Naive thymus-derived CD4-positive, alpha-beta T cell (primary cell): ENCODE measurements around the gene MANSC4. TPM values are rescaled to one million over a fixed set of nuclear protein-coding genes. Genes with fewer than 3 reads are reported as not detected.
"Not testable (repeated sequence)": the region's sequence is repeated elsewhere in the genome, so short reads cannot be mapped to it uniquely, and the experiment has no call there.

Experiments
- ATAC-seq: fragments of 150-1000 bp; cut with Tn5 transposase; 2 replicates; pipeline ENCODE4 v1.10.0; 2021; ENCODE audit warnings: mild to moderate bottlenecking, moderate library complexity
- CTCF ChIA-PET: fragments of 350-600 bp; sonication (Branson Sonifier 250); formaldehyde crosslinking; loops from one replicate; lab custom pipeline; 2021; ENCODE audit warnings: antibody characterized with exemption; lab: Charles Lee
- POLR2A ChIA-PET: fragments of 350-600 bp; sonication (Branson Sonifier 250); formaldehyde crosslinking; loops from one replicate; lab custom pipeline; 2021; ENCODE audit warnings: antibody characterized with exemption, inconsistent platforms; lab: Charles Lee
- DNase-seq, 9 donors: peaks; one replicate each; pipeline versions ENCODE4 v3.0.0 to v3.0.0-alpha.2; 2020 to 2022; ENCODE audit warnings: mixed read lengths in 1 of 9
- H3K27ac ChIP-seq: one replicate; pipeline ENCODE4 v1.7.0; 2013; ENCODE audit warnings: mild to moderate bottlenecking, low read depth, low read length, moderate library complexity
- H3K27me3 ChIP-seq, 2 donors: one replicate each; pipeline ENCODE4 v1.7.0; 2013; ENCODE audit warnings: low read length in 2 of 2, mild to moderate bottlenecking in 2 of 2, moderate library complexity in 2 of 2; ENCODE audit not compliant: control insufficient read depth in 2 of 2, insufficient read depth in 2 of 2
- H3K36me3 ChIP-seq, 3 experiments: 1 replicate in 2 of 3; 2 replicates in 1 of 3; pipeline ENCODE4 v1.7.0; 2013; ENCODE audit warnings: low read length in 3 of 3, mild to moderate bottlenecking in 3 of 3, moderate library complexity in 1 of 3; ENCODE audit not compliant: insufficient read depth in 3 of 3, control insufficient read depth in 2 of 3
- H3K4me1 ChIP-seq, 2 donors: one replicate each; pipeline ENCODE4 v1.7.0; 2013; ENCODE audit warnings: low read length in 2 of 2, mild to moderate bottlenecking in 2 of 2, moderate library complexity in 1 of 2; ENCODE audit not compliant: control insufficient read depth in 2 of 2, insufficient read depth in 2 of 2
- H3K4me3 ChIP-seq: 2 replicates; pipeline ENCODE4 v1.7.0; 2013; ENCODE audit warnings: mild to moderate bottlenecking, low read length
- H3K9me3 ChIP-seq, 3 experiments: 1 replicate in 2 of 3; 2 replicates in 1 of 3; pipeline ENCODE4 v1.7.0; 2013; ENCODE audit warnings: low read length in 3 of 3; ENCODE audit not compliant: control insufficient read depth in 2 of 3
- H3K27ac Mint-ChIP-seq, 9 donors: one replicate each; pipeline ENCODE4 v1.8.0; 2020 to 2022; ENCODE audit warnings: mixed read lengths in 9 of 9, mild to moderate bottlenecking in 8 of 9, moderate library complexity in 5 of 9, inconsistent platforms in 2 of 9
- H3K27me3 Mint-ChIP-seq, 5 donors: one replicate each; pipeline ENCODE4 v1.8.0; 2021 to 2022; ENCODE audit warnings: mixed read lengths in 5 of 5, mild to moderate bottlenecking in 1 of 5
- H3K36me3 Mint-ChIP-seq, 5 donors: one replicate each; pipeline ENCODE4 v1.8.0; 2020 to 2022; ENCODE audit warnings: mixed read lengths in 5 of 5, mild to moderate bottlenecking in 3 of 5, inconsistent platforms in 1 of 5
- H3K4me1 Mint-ChIP-seq, 7 donors: one replicate each; pipeline ENCODE4 v1.8.0; 2020 to 2022; ENCODE audit warnings: mixed read lengths in 7 of 7, mild to moderate bottlenecking in 3 of 7, inconsistent platforms in 1 of 7
- H3K4me3 Mint-ChIP-seq, 10 donors: one replicate each; pipeline ENCODE4 v1.8.0; 2020 to 2022; ENCODE audit warnings: mild to moderate bottlenecking in 10 of 10, mixed read lengths in 10 of 10, moderate library complexity in 6 of 10, inconsistent platforms in 2 of 10
- H3K9me3 Mint-ChIP-seq, 11 donors: one replicate each; pipeline ENCODE4 v1.8.0; 2020 to 2022; ENCODE audit warnings: mixed read lengths in 11 of 11, mild to moderate bottlenecking in 4 of 11, inconsistent platforms in 1 of 11, moderate library complexity in 1 of 11
- intact Hi-C, 2 donors: fragments of 100-400 bp; cut with micrococcal nuclease; formaldehyde crosslinking; loops; one replicate each; pipeline ENCODE4 v1.15.1; 2023
- polyA plus RNA-seq, 2 donors: library from polyadenylated mRNA; unstranded; fragments of 300-500 nt; fragmentation: Illumina TruSeq; gene quantifications; one replicate each; pipeline ENCODE4 v1.2.3, GENCODE V29; 2021
- total RNA-seq, 6 experiments: library from RNA in 5 of 6; stranded (reverse) in 5 of 6; gene quantifications; 1 replicate in 5 of 6; 2 replicates in 1 of 6; pipeline ENCODE4 v1.2.3 and lab custom pipeline; 2021 to 2026

Gene MANSC4
- total and polyA plus RNA-seq, 7 experiments from 2014 or later: 0.64 TPM; not detected in 6

DNA sequence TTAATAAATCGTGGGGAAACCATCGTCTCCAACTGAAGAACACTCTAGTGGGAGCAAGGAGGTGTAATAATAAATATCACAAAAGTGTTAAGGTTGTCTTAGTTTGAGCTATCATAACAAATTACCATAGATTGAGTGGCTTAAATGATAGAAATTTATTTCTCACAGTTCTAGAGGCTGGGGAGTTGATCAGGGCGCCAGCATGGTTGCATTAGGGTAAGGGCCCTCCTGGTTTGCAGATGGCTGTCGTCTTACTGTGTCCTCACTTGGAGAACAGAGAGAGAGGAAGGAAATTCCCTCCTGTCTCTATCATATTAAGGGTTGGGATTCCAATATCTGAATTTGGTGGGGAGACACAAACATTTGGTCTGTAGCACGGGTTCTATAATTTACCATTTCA is 36.4 kb downstream of the MANSC4 start:
- Mint-ChIP-seq H3K27ac (no peak overlapping the region), H3K9me3 (no peaks in the 10 kb centered on the region), H3K4me3 (no peak overlapping the region), H3K36me3 (peaks cover 4 to 57% (median 32%) of the 10 kb centered on the region in 5 donors), H3K27me3 (no peaks in the 10 kb centered on the region), H3K4me1 (peaks cover 0 to 12% (median 0%) of the 10 kb centered on the region in 7 donors)
- Histone ChIP-seq H3K4me3 (no peak overlapping the region), H3K36me3 (peaks cover 3 to 49% (median 15%) of the 10 kb centered on the region in 3 experiments), H3K4me1 (no peaks in the 10 kb centered on the region), H3K27ac (no peak overlapping the region), H3K9me3 (no peaks in the 10 kb centered on the region), H3K27me3 (no peaks in the 10 kb centered on the region)
- DNase-seq (no peak), ATAC-seq (no peak)
- ChIA-PET POLR2A (no interaction called here), CTCF (no interaction called here)
- intact Hi-C loops: no loop called here

- intact Hi-C loops: loop anchor here (5.0 kb wide), 2 partner anchors 48 to 1138 kb away; partner anchors contain the start of genes KLHL42 (in 1 of the 2) and MANSC4 (in 1 of the 2)
- not testable (repeated sequence) for H3K27me3 Mint-ChIP-seq, ATAC-seq, H3K9me3 Mint-ChIP-seq, H3K27me3 ChIP-seq, H3K9me3 ChIP-seq, H3K4me3 ChIP-seq, H3K4me3 Mint-ChIP-seq, DNase-seq, H3K27ac ChIP-seq, H3K4me1 ChIP-seq, H3K4me1 Mint-ChIP-seq
- H3K36me3 ChIP-seq: peaks cover 5 to 50% (median 7%) of the 10 kb centered on the region in 3 experiments
- ChIA-PET CTCF (interaction anchor here (0.7 to 5.1 kb wide), 2 partner anchors 87 to 213 kb away, joined by 3 to 53 read pairs; no protein-coding TSS in a partner anchor), POLR2A (interaction anchor here (0.6 to 1.4 kb wide), 2 partner anchors 87 to 926 kb away, joined by 3 to 4 read pairs; no protein-coding TSS in a partner anchor)
- Mint-ChIP-seq H3K36me3 (peaks cover 0 to 37% (median 22%) of the 10 kb centered on the region in 5 donors), H3K27ac (peak overlapping the region in 1 of 9 donors; percentile 65)
These were observed 45.7 kb downstream of the MANSC4 start for GRCh38 chr12:27734321-27734720.

DNA sequence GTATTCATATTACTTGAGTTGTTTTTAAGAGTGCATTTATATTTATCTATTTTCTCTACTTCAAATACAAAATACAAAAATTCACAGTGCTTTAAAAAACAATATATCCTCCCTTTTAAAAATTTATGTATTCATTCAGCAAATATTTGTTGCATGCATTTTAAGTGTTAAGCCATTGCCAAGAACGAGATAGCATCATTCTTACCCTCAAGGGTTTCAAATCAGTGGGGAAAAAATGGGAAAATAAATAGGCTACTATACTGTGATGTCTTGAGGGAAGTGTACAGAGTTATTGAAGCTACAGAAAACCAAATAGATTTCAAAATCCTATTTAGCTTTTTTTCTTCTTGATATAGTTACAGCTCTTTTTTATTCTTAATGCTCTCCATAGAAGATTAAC is 46.2 kb downstream of the MANSC4 start:
- no peak overlapping the region for H3K27ac Mint-ChIP-seq

DNA sequence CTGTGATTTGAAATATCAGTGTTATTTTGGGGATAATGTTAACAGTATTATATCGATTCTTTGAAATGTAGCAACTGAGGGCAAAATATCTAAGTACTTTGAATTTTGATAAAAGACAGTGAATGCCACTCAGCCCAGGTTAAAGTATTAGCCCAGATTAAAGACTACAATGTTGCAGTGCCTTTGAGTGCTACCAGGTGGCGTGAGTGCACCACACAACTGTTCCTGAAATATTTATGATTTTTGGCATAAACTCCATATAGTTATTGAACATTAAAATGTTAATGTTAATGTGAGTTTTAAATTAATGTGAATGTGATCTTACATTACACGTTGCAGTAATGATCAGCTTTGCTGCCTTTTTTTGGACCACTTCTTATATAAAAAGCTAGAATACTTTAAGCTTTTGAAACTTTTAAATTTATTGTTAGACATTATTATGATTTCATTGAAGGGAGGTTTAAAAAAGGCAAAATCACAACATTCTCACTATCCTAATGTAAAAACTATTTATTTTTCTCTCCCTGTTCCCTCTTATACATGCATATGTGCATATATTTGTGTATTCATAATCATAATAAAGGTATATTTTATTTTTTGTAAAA is 46.9 kb downstream of the MANSC4 start:
- no peak overlapping the region for H3K27ac Mint-ChIP-seq
- POLR2A ChIA-PET: interaction anchor here (0.6 kb wide), 1 partner anchor 107 kb away, joined by 3 read pairs; no protein-coding TSS in a partner anchor

More for the DNA sequence above, 46.2 kb downstream of the MANSC4 start:
- no peaks in the 10 kb centered on the region for H3K9me3 Mint-ChIP-seq
- H3K4me1 Mint-ChIP-seq: peaks cover 0 to 3% (median 0%) of the 10 kb centered on the region in 7 donors
- Histone ChIP-seq H3K9me3 (no peaks in the 10 kb centered on the region), H3K4me1 (no peaks in the 10 kb centered on the region), H3K36me3 (peaks cover under 1 to 51% (median 7%) of the 10 kb centered on the region in 3 experiments), H3K27ac (no peak overlapping the region), H3K27me3 (no peaks in the 10 kb centered on the region), H3K4me3 (no peak overlapping the region)
- intact Hi-C loops: loop anchor here (1.0 to 5.0 kb wide), 4 partner anchors 49 to 1139 kb away; partner anchors contain the start of genes KLHL42 (in 1 of the 2) and MANSC4 (in 1 of the 2)
- POLR2A ChIA-PET: no interaction called here
- no peak for ATAC-seq
- H3K4me3 Mint-ChIP-seq: no peak overlapping the region
- CTCF ChIA-PET: interaction anchor here (0.7 to 5.1 kb wide), 5 partner anchors 81 to 213 kb away, joined by 3 to 53 read pairs (median 4); no protein-coding TSS in a partner anchor
- DNase-seq: no peak
- peaks cover 0 to 36% (median 23%) of the 10 kb centered on the region in 5 donors for H3K36me3 Mint-ChIP-seq
- H3K27me3 Mint-ChIP-seq: no peaks in the 10 kb centered on the region

GRCh38 chr12:27732281-27732680 is 47.8 kb downstream of the MANSC4 start:
- H3K27me3 Mint-ChIP-seq: no peaks in the 10 kb centered on the region
- Histone ChIP-seq H3K27ac (no peak overlapping the region), H3K9me3 (no peaks in the 10 kb centered on the region), H3K4me3 (no peak overlapping the region), H3K27me3 (no peaks in the 10 kb centered on the region), H3K36me3 (peaks cover 0 to 53% (median 5%) of the 10 kb centered on the region in 3 experiments), H3K4me1 (no peaks in the 10 kb centered on the region)
- no peaks in the 10 kb centered on the region for H3K9me3 Mint-ChIP-seq
- ChIA-PET POLR2A (interaction anchor here (0.6 kb wide), 1 partner anchor 108 kb away, joined by 3 read pairs; no protein-coding TSS in a partner anchor), CTCF (interaction anchor here (0.5 to 5.1 kb wide), 11 partner anchors 9 to 585 kb away, joined by 3 to 53 read pairs (median 4); no protein-coding TSS in a partner anchor)
- no peak overlapping the region for H3K27ac Mint-ChIP-seq
- peaks cover 0 to 3% (median 0%) of the 10 kb centered on the region in 7 donors for H3K4me1 Mint-ChIP-seq
- H3K4me3 Mint-ChIP-seq: no peak overlapping the region
- no peak for DNase-seq
- H3K36me3 Mint-ChIP-seq: peaks cover 0 to 37% (median 21%) of the 10 kb centered on the region in 5 donors
- intact Hi-C loops: loop anchor here (5.0 kb wide), 2 partner anchors 50 to 1140 kb away; partner anchors contain the start of genes KLHL42 (in 1 of the 2) and MANSC4 (in 1 of the 2)
- ATAC-seq: no peak

More for the DNA sequence above, 46.9 kb downstream of the MANSC4 start:
- Mint-ChIP-seq H3K9me3 (no peaks in the 10 kb centered on the region), H3K4me3 (no peak overlapping the region), H3K36me3 (peaks cover 0 to 40% (median 24%) of the 10 kb centered on the region in 5 donors), H3K27me3 (no peaks in the 10 kb centered on the region), H3K4me1 (peaks cover 0 to 3% (median 0%) of the 10 kb centered on the region in 7 donors)
- H3K27me3 ChIP-seq: no peaks in the 10 kb centered on the region
- peaks cover 0 to 53% (median 7%) of the 10 kb centered on the region in 3 experiments for H3K36me3 ChIP-seq
- no peak overlapping the region for H3K27ac ChIP-seq
- peak in 6 of 9 donors; percentile 12 to 42 (median 28) for DNase-seq
- intact Hi-C loops: loop anchor here (1.0 to 5.0 kb wide), 4 partner anchors 49 to 1139 kb away; partner anchors contain the start of genes KLHL42 (in 1 of the 2) and MANSC4 (in 1 of the 2)
- no peaks in the 10 kb centered on the region for H3K9me3 ChIP-seq
- CTCF ChIA-PET: interaction anchor here (0.6 to 5.1 kb wide), 9 partner anchors 10 to 584 kb away, joined by 3 to 53 read pairs (median 4); no protein-coding TSS in a partner anchor
- no peaks in the 10 kb centered on the region for H3K4me1 ChIP-seq
- peak; percentile 73 for ATAC-seq
- no peak overlapping the region for H3K4me3 ChIP-seq

- H3K36me3 Mint-ChIP-seq: peaks cover 0 to 39% (median 17%) of the 10 kb centered on the region in 5 donors
- no peaks in the 10 kb centered on the region for H3K9me3 Mint-ChIP-seq
- POLR2A ChIA-PET: no interaction called here
- Histone ChIP-seq H3K27me3 (no peaks in the 10 kb centered on the region), H3K4me1 (no peaks in the 10 kb centered on the region), H3K36me3 (peaks cover 0 to 52% (median 0%) of the 10 kb centered on the region in 3 experiments), H3K9me3 (no peaks in the 10 kb centered on the region), H3K27ac (no peak overlapping the region), H3K4me3 (no peak overlapping the region)
- ATAC-seq (no peak), DNase-seq (no peak)
- intact Hi-C loops: loop anchor here (5.0 kb wide), 2 partner anchors 52 to 1142 kb away; partner anchors contain the start of genes KLHL42 (in 1 of the 2) and MANSC4 (in 1 of the 2)
- no peak overlapping the region for H3K4me3 Mint-ChIP-seq
- H3K4me1 Mint-ChIP-seq: peaks cover 0 to 11% (median 3%) of the 10 kb centered on the region in 7 donors
- CTCF ChIA-PET: no interaction called here
- H3K27me3 Mint-ChIP-seq: no peaks in the 10 kb centered on the region
- no peak overlapping the region for H3K27ac Mint-ChIP-seq
These were observed 49.9 kb downstream of the MANSC4 start for GRCh38 chr12:27730097-27730588.
